ENCODE data around the gene ZNF624.
A peak's percentile ranks its signal among the peaks of the same experiment; 100 is the strongest.

ZNF624 gene

DNA sequence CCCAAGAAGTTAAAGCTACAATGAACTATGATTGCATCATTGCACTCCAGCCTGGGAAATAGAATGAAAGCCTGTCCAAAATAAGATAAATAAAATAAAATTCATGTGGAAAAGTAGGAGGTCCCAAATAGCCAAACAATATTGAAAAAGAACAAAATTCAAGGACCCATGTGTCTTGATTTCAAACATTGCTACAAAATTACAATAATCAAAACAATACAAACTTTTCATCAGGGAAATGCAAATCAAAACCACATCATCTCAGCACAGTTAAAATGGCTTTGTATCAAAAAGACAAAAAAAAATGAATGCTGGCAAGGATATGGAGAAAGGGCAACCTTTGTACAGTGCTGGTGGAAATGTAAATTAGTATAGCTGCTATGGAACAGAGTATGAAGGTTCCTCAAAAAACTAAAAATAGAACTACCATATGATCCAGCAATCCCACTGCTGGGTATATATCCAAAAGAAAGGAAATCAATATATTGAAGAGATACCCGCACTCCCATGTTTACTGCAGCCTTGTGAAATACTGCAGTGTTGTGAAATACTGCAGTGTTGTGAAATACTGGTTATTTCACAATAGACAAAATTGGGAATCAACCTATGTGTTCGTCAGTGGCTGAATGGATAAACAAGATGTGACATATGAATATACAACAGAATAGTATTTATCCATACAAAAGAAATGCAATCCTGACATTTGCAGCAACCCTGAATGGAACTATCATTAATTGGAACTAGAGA, 60.1 kb downstream of the ZNF624 start:
- DNase-seq, result no peak

DNA sequence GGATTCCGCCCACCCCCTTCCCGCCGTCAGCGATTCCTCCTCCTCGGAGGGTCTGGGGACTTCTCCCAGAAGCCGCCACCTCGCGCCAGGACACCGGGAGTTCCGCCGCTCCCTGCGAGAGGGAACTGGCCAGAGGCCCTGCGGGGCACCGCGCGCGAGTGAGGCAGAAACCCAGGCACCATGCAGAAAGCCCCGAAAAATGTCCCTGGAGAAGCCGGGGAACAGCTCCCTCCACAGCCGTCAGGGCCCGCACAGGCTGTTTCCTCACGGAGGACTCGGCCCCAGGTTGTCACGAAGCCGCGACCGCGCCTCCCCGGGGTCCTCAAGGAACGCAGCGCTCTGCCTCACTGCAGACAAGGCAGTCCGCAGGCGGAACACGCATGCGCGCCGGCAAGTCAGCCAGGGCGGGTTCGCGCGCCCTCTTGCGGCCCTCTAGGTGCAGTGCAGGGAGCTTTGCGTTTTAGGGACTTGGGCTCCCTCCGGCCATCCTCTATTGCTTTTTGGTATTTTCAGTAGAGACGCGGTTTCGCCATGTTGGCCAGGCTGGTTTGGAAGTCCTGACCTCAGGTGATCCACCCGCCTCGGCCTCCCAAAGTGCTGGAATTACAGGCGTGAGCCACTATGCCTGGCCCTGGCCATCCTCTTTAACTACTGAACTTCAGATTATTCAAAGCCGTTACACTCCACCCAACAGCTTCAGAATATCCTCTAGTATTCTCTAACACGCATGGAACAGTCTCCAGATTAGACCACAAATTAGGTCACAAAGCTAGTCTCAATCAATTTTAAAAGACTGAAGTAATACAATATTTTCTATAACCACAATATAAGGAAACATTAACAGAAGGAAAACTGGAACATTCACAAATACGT, 64.3 kb downstream of the ZNF624 start:
- peak; percentile 91 to 93 for DNase-seq

DNA sequence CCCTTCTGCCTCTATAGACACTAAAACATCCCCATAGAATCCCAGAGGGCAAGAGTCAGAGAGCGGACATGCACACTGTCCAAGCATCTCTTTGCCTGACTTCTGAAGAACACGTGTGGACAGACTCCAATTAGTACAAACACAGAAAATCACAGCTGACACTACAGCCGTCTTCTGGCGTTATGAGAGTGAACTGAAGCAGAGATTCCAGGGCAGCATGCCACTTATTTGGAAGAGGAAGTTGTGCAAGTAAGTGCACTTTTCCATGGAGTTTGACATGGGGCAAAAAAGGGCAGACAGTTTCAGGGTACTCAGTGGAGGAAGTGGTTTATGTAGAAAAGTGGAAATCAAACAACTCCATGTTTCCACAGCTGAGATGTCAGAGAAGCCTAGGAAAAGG, 67.9 kb downstream of the ZNF624 start:
- no peak for DNase-seq

DNA sequence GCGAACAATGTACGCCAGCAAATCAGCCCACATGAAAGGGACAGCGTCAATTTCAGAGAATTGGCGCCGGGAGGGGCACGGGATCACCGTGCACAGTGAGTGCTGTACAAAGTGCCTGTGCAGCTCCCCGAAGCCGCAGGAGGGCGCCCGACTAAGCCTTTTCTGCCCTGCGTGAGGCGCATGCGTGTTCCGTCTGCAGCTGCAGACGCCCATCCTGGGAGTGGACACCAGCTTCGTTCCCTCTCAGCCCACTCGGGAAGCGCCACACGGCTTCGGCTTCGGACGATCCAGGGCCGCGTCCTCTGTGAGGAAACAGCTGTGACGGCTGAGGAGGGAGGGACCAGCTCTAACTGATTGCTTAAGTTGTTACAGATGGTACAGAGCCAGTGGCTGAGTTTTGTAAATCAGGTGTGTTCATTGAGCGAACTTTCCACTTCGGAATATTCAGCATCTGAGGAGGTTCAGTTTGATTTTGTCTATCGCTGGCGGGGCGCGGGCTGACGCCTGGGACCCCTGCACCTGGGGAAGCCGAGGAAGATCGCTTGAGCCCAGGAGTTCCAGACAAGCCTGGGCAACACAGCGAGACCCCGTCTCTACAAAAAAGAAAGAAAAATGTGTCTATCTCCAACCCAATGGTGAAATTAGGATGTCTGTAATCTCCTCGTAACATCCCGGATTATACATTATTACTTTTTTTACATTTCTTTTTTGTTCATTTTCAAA, 69.2 kb downstream of the ZNF624 start:
- peak; percentile 92 for DNase-seq

DNA sequence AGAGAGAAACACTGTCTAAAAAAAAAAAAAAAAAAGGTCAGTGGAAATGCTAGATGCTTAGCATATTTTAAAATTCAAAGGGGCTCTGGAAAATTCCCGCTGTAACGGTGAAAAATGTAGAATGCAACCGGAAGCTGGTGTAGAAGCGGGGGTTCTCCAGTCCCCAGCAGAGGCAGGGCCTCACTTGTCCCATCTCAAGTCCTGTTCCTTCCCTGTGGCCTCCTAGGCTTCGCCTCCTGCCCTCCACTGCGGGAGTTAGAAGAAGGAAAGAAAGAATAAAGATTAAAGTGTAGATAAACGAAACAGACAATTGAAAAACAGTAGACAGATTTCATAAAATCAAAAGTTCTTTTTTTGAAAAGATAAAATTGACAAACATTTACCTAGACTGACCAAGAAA, 69.9 kb downstream of the ZNF624 start:
- no peak for DNase-seq

DNA sequence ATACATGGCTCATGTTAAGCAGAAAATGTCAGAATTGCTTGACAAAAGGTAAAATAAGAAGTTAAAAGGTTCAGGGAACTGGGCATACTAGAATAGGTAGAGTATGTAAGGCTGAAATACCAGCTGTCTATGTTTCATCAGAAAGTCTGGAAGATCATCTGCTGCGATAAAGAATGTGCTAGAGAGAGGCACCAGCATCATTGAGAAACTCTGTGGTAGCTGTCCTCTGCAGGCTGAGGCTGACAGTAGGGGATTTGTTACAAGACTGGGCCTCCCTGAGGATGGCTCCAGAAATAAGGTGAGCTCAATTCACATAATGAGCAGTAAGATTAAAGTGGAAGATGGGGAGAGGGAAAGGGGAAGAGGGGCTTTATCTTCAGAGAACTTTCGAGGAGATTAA, 80.2 kb downstream of the ZNF624 start:
- no peak for DNase-seq

Data from activated CD4-positive, alpha-beta T cell treated with anti-CD3 and anti-CD28 coated beads for 4 hours (primary cell).